ENCODE measurements around the gene TRIM50.

GRCh38 chr7:73373741-73374140 lies 45.9 kb upstream of the TRIM50 start:
- TF ChIP-seq CTCF (IDR thresholded peaks at IDR 0.05; ENCODE audit: low read length) (no peak), EZH2 (IDR thresholded peaks at IDR 0.05; ENCODE audit: borderline replicate concordance, low read length) (no peak)
